Measurements from ENCODE around the gene NUP93.

DNA sequence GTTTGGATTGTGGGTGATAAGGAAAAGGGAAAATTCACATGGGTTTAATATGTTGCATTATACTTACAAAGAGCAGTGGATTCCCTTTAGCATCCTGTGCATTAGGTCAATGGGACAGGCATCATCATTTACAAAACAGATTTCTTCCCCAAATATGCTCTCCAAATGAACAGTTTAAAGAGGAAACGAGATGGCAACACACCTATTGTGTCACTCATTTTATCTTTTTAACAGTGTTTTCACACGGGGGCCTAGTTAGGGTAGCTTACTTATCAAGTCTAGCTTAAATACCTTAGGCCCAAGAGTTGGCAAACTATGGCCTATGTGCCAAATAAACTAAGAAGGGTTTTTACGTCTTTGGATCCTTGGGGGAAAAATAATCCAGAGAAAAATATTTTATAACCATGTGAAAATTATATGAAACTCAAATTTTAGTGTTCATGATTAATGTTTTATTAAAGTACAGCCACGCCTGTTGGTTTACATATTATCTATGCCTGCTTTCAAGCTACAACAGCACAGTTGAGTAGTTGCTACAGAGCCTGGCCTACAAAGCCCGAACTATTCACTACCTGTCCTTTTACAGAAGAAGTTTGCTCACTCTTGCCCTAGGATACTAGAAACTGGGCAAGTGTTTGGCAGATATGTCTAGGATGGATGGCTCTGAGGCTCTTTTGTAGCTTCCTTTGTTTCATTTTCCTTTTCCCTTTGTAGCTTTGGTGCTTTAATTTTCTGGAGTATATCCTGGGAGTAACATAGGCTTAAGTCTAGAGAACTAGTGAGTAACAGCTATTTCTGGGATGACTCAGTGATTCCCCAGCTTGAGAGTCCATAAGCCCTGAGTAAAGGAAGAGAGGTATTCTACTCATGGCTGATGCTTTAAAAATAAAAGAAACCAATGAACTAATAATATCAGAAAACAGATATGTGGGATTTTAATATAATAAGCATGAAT lies 12.4 kb downstream of the NUP93 start:
- TF ChIP-seq SUZ12 (IDR thresholded peaks at IDR 0.05; ENCODE audit: extremely low read depth, insufficient read depth, insufficient read length) (no peak), YY1 (IDR thresholded peaks at IDR 0.05; ENCODE audit: insufficient read depth, insufficient read length) (no peak), ZNF274 (IDR thresholded peaks at IDR 0.05; ENCODE audit: low read depth, low read length) (no peak)
